WERI-Rb-1 (cell line): ENCODE measurements around the gene INTS2.

Experiments
- DNase-seq: peaks from one replicate; pipeline ENCODE4 v3.0.0-alpha.2; 2020
- H3K27ac ChIP-seq: fragments of 250-450 bp; sonication (Bioruptor Pico); 2 replicates; pipeline ENCODE4 v1.5.1; 2020; ENCODE audit warnings: mild to moderate bottlenecking, moderate library complexity
- H3K27me3 ChIP-seq: fragments of 250-450 bp; sonication (Bioruptor Pico); 2 replicates; pipeline ENCODE4 v1.5.1; 2021; ENCODE audit warnings: mild to moderate bottlenecking, low read depth, moderate library complexity; ENCODE audit not compliant: insufficient read depth, severe bottlenecking
- H3K36me3 ChIP-seq: fragments of 250-450 bp; sonication (Bioruptor Pico); 2 replicates; pipeline ENCODE4 v1.5.1; 2020; ENCODE audit warnings: mild to moderate bottlenecking, moderate library complexity
- H3K4me3 ChIP-seq: 2 replicates; pipeline ENCODE4 v1.5.1; 2011; ENCODE audit warnings: low read depth, mild to moderate bottlenecking, control low read depth, low read length
- H3K9me3 ChIP-seq: fragments of 250-450 bp; sonication (Bioruptor Pico); 2 replicates; pipeline ENCODE4 v1.5.1; 2021; ENCODE audit warnings: mild to moderate bottlenecking, moderate library complexity; ENCODE audit not compliant: severe bottlenecking
- CTCF ChIP-seq: IDR thresholded peaks from 2 replicates; pipeline ENCODE4 v1.5.1; 2011; ENCODE audit warnings: low read depth, mild to moderate bottlenecking, control low read depth, inconsistent platforms, low read length

INTS2 gene

GRCh38 chr17:61835606-61836005, 92.2 kb downstream of the INTS2 start:
- DNase-seq = no peak
- H3K27ac ChIP-seq = no peak overlapping the region
- H3K9me3 ChIP-seq = no peaks in the 10 kb centered on the region
- no peak overlapping the region for H3K4me3 ChIP-seq
- TF ChIP-seq CTCF = no peak
- H3K36me3 ChIP-seq = peaks cover 32% of the 10 kb centered on the region
- no peaks in the 10 kb centered on the region for H3K27me3 ChIP-seq

- TF ChIP-seq CTCF = no peak
- Histone ChIP-seq H3K27me3 (no peaks in the 10 kb centered on the region), H3K36me3 (peaks cover 29% of the 10 kb centered on the region), H3K9me3 (no peaks in the 10 kb centered on the region), H3K27ac (no peak overlapping the region), H3K4me3 (no peak overlapping the region)
- DNase-seq = no peak
Measured at GRCh38 chr17:61834610-61835009, 93.2 kb downstream of the INTS2 start.

- Histone ChIP-seq H3K9me3 (no peaks in the 10 kb centered on the region), H3K27ac (no peak overlapping the region), H3K4me3 (no peak overlapping the region), H3K36me3 (peaks cover 31% of the 10 kb centered on the region), H3K27me3 (no peaks in the 10 kb centered on the region)
- TF ChIP-seq CTCF = no peak
- no peak for DNase-seq
Measured at GRCh38 chr17:61833536-61834193, 94.1 kb downstream of the INTS2 start.

GRCh38 chr17:61832463-61832862, 95.3 kb downstream of the INTS2 start:
- Histone ChIP-seq H3K9me3 (peaks cover 6% of the 10 kb centered on the region), H3K36me3 (peaks cover 40% of the 10 kb centered on the region), H3K27me3 (no peaks in the 10 kb centered on the region), H3K27ac (no peak overlapping the region), H3K4me3 (no peak overlapping the region)
- DNase-seq = no peak
- no peak for TF ChIP-seq CTCF

GRCh38 chr17:61831099-61831498, 96.7 kb downstream of the INTS2 start:
- no peak for TF ChIP-seq CTCF

GRCh38 chr17:61828694-61829093, 99.1 kb downstream of the INTS2 start:
- DNase-seq = no peak
- Histone ChIP-seq H3K27me3 (no peaks in the 10 kb centered on the region), H3K27ac (no peak overlapping the region), H3K36me3 (peaks cover 29% of the 10 kb centered on the region), H3K9me3 (peaks cover 6% of the 10 kb centered on the region), H3K4me3 (no peak overlapping the region)
- TF ChIP-seq CTCF = no peak

More at GRCh38 chr17:61831099-61831498, 96.7 kb downstream of the INTS2 start:
- H3K4me3 ChIP-seq = no peak overlapping the region
- no peaks in the 10 kb centered on the region for H3K27me3 ChIP-seq
- H3K36me3 ChIP-seq = peaks cover 41% of the 10 kb centered on the region
- H3K9me3 ChIP-seq = peaks cover 6% of the 10 kb centered on the region
- no peak overlapping the region for H3K27ac ChIP-seq
- no peak for DNase-seq
